AG04449 (cell line): Measurements from ENCODE around the gene L3MBTL3.
"Not testable (repeated sequence)": the region's sequence is repeated elsewhere in the genome, so short reads cannot be mapped to it uniquely, and the experiment has no call there.

Experiments
- CTCF ChIA-PET: fragments of 350-600 bp; formaldehyde crosslinking; extraction: SDS; loops from one replicate; lab custom pipeline; 2021; ENCODE audit warnings: antibody characterized with exemption; lab: Yijun Ruan, JAX
- POLR2A ChIA-PET: fragments of 400-600, 350-600 bp; formaldehyde crosslinking; extraction: SDS; loops from one replicate; lab custom pipeline; 2020; ENCODE audit warnings: antibody characterized with exemption, inconsistent platforms; lab: Yijun Ruan, JAX
- DNase-seq: peaks from one replicate; pipeline ENCODE4 v3.0.0-alpha.2; 2010; ENCODE audit warnings: low read depth, low spot score
- H3K4me3 ChIP-seq: 2 replicates; pipeline ENCODE4 v1.5.1; 2011; ENCODE audit warnings: low read depth, mild to moderate bottlenecking, control low read depth, low read length
- CTCF ChIP-seq: IDR thresholded peaks from one replicate; pipeline ENCODE4 v1.5.1; 2011; ENCODE audit warnings: mild to moderate bottlenecking, moderate library complexity, low read length, control low read depth, inconsistent platforms; ENCODE audit not compliant: insufficient read depth; ENCODE audit errors: missing control alignments

The L3MBTL3 gene

GRCh38 chr6:130138116-130138908 lies 119.9 kb downstream of the L3MBTL3 start:
- ChIA-PET POLR2A (no interaction called here), CTCF (no interaction called here)
- no peak for TF ChIP-seq CTCF
- DNase-seq: no peak
- H3K4me3 ChIP-seq: no peak overlapping the region

GRCh38 chr6:130138909-130139242 lies 120.5 kb downstream of the L3MBTL3 start:
- ChIA-PET POLR2A (no interaction called here), CTCF (no interaction called here)
- TF ChIP-seq CTCF: no peak
- no peak overlapping the region for H3K4me3 ChIP-seq
- no peak for DNase-seq

- ChIA-PET POLR2A (no interaction called here), CTCF (interaction anchor here (1.1 kb wide), 1 partner anchor 23 kb away, joined by 3 read pairs; no protein-coding TSS in a partner anchor)
- no peak for DNase-seq
- no peak for TF ChIP-seq CTCF
- no peak overlapping the region for H3K4me3 ChIP-seq
Measured at GRCh38 chr6:130140084-130140483, 121.7 kb downstream of the L3MBTL3 start.

- TF ChIP-seq CTCF: no peak
- DNase-seq: no peak
Measured at GRCh38 chr6:130143709-130144108, 125.3 kb downstream of the L3MBTL3 start.

GRCh38 chr6:130147111-130147510 lies 128.7 kb downstream of the L3MBTL3 start:
- H3K4me3 ChIP-seq: no peak overlapping the region
- TF ChIP-seq CTCF: no peak
- ChIA-PET POLR2A (no interaction called here), CTCF (no interaction called here)
- no peak for DNase-seq

More at GRCh38 chr6:130143709-130144108, 125.3 kb downstream of the L3MBTL3 start:
- CTCF ChIA-PET: interaction anchor here (1.0 to 1.2 kb wide), 2 partner anchors 17 to 699 kb away, joined by 3 read pairs; no protein-coding TSS in a partner anchor
- no peak overlapping the region for H3K4me3 ChIP-seq
- POLR2A ChIA-PET: no interaction called here

- ChIA-PET CTCF (no interaction called here), POLR2A (no interaction called here)
- DNase-seq: no peak
Measured at GRCh38 chr6:130148181-130148580, 129.8 kb downstream of the L3MBTL3 start.

GRCh38 chr6:130149016-130149415 lies 130.6 kb downstream of the L3MBTL3 start:
- CTCF ChIA-PET, DNase-seq, H3K4me3 ChIP-seq, POLR2A ChIA-PET: not testable (repeated sequence)

More at GRCh38 chr6:130148181-130148580, 129.8 kb downstream of the L3MBTL3 start:
- H3K4me3 ChIP-seq: no peak overlapping the region
- no peak for TF ChIP-seq CTCF
